Measurements from ENCODE around the gene REEP1. TPM values are rescaled to one million over a fixed set of nuclear protein-coding genes. Genes with fewer than 3 reads are reported as not detected.

The REEP1 gene

Small RNA genes within 50 kb of the gene (small RNA-seq; reads per million reads assigned to genes)
- gene MIR4779 (ENCODE audit: insufficient read depth) (not detected), gene RF00096 (ENCODE audit: insufficient read depth) (not detected), gene RF00413 (ENCODE audit: insufficient read depth) (not detected)

Measured in mesendoderm (in vitro differentiated cells).